Measurements from ENCODE around the gene MGARP. TPM values are rescaled to one million over a fixed set of nuclear protein-coding genes. Genes with fewer than 3 reads are reported as not detected.
A peak's percentile ranks its signal among the peaks of the same experiment; 100 is the strongest.
"Not testable (repeated sequence)": the region's sequence is repeated elsewhere in the genome, so short reads cannot be mapped to it uniquely, and the experiment has no call there.

Gene MGARP
- total RNA-seq = 0.14 and 0.21 TPM in 2 replicates

DNA sequence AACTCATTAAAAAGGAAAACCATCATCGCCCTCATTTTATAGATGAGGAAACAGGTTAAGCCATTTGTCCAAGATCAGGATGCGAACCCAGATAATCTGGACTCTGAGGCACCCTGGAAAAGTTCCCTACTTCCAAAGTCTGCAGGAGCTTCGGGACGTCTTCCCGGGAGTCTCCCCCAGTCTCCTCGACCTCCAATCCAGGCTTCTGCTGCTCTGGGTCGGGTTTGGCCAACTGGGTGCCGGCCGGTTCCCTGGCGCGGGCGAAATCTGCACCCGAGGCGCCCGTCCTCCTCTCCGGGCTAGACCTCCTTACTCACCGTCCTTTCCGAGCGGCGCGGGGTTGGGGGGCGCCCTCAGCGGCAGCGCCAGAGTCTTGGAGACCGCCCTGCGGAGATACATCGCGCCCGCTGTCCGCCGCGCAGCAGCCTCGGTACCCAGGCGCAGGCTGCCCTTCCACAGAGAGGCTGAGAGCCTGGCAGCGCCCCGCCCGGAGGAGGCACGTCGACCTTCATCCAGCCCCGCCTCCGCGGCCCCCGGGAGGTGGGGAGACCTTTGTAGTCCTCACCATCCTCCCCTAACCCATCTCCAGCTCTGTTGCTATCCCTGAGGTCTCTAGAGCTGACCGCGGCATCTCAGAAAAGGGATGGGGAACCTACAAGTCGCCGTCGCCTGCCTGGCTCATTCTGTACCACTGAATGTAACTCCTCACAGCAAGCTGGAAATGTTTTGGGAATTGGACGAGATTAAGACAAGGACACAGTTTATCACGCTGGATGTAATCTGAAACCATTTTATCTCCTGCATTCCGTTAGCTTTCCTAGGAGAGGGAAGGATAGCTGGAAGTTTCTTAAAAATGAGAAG is at the start of gene MGARP:
Gene MGARP (minus strand): TSS at position 466 of the 861 bp plus-strand sequence. CDS start 67 bp downstream, at position 399.
- peaks cover 7% of the 10 kb centered on the region for H3K36me3 Mint-ChIP-seq (ENCODE audit: low read depth)
- peaks cover 58% of the 10 kb centered on the region for H3K27me3 Mint-ChIP-seq
- H3K9me3 Mint-ChIP-seq = peaks cover 7% of the 10 kb centered on the region
- H3K4me1 Mint-ChIP-seq = peaks cover 19% of the 10 kb centered on the region
- no peak within 1 kb of the TSS for H3K27ac Mint-ChIP-seq
- peak within 1 kb of the TSS; percentile 79 for H3K4me3 Mint-ChIP-seq
- intact Hi-C loops (cut with micrococcal nuclease) = loop anchor here (1.0 kb wide), 2 partner anchors 14 to 15 kb away; no protein-coding TSS in a partner anchor
- peak; percentile 70 for DNase-seq

DNA sequence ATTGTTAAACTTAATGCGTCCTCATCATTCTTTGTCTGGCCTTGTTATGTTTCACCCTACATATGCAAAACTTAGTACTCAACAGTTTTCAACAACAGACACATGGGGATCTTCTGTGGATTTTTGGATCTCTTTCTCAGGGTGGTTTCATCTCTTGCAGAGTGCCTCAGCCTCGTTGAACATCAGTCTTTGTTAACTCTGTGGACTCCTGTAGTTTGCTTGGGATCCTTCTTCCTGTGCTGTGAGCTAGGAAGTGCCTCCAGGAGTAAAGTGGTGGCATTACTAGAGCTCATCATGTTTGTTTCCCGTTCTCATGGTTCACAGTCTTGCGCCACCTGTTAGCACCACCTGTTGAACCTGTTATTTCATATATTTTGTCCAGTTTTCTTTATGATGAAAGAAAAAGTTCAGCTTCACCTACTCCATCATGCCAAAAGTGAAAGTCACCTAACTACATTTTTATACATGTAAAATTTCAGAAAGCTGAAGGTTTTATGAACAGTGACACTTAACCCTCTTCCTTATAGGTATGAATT is 49.7 kb upstream of the MGARP start:
- H3K27ac Mint-ChIP-seq = peak overlapping the region; percentile 32

DNA sequence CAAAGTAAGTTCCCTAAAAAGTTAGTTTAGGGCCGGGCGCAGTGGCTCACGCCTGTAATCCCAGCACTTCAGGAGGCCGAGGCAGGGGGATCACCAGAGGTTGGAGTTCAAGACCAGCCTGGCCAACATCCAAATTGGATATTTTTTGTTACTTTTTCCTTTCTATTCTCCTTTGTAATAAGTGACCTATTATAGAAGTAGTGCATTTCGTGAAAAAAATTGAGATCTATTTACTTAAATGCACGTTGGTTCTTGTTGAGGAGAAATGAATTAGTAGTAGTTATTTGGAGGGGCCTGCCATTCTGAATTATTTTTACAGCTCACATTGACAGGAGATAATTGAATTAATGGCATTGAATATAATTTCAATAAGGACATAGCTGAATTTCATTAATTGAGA is 44.6 kb upstream of the MGARP start:
- Mint-ChIP-seq H3K4me1 (peaks cover 31% of the 10 kb centered on the region), H3K36me3 (ENCODE audit: low read depth) (peaks cover 48% of the 10 kb centered on the region), H3K27me3 (no peaks in the 10 kb centered on the region), H3K9me3 (peaks cover 2% of the 10 kb centered on the region), H3K27ac (no peak overlapping the region), H3K4me3 (no peak overlapping the region)
- DNase-seq = peak; percentile 42
- intact Hi-C loops (cut with micrococcal nuclease) = no loop called here

More for the DNA sequence above, 49.7 kb upstream of the MGARP start:
- no peaks in the 10 kb centered on the region for H3K27me3 Mint-ChIP-seq
- H3K9me3 Mint-ChIP-seq = peaks cover 5% of the 10 kb centered on the region
- H3K4me1 Mint-ChIP-seq = peaks cover 25% of the 10 kb centered on the region
- H3K36me3 Mint-ChIP-seq (ENCODE audit: low read depth) = peaks cover 44% of the 10 kb centered on the region
- H3K4me3 Mint-ChIP-seq = no peak overlapping the region
- DNase-seq = peak; percentile 52
- intact Hi-C loops (cut with micrococcal nuclease) = no loop called here

DNA sequence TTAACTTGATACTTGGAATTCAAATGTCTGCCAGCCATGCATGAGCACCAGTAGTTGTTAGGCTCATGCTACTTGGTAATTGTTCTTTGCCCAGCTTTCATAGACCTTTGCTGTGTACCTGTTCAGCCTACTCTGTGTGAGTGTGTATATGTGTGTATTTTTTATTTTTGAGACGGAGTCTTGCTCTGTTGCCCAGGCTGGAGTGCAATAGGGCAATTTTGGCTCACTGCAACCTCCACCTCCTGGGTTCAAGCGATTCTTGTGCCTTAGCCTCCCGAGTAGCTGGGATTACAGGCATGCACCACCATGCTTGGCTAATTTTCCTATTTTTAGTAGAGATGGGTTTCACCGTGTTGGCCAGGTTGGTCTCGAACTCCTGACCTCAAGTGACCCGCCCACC is 42.5 kb upstream of the MGARP start:
- H3K27ac Mint-ChIP-seq; H3K4me3 Mint-ChIP-seq; H3K9me3 Mint-ChIP-seq; H3K27me3 Mint-ChIP-seq; intact Hi-C loops (cut with micrococcal nuclease): not testable (repeated sequence)
- H3K36me3 Mint-ChIP-seq (ENCODE audit: low read depth) = peaks cover 33% of the 10 kb centered on the region
- H3K4me1 Mint-ChIP-seq = peaks cover 29% of the 10 kb centered on the region
- DNase-seq = peak; percentile 21

DNA sequence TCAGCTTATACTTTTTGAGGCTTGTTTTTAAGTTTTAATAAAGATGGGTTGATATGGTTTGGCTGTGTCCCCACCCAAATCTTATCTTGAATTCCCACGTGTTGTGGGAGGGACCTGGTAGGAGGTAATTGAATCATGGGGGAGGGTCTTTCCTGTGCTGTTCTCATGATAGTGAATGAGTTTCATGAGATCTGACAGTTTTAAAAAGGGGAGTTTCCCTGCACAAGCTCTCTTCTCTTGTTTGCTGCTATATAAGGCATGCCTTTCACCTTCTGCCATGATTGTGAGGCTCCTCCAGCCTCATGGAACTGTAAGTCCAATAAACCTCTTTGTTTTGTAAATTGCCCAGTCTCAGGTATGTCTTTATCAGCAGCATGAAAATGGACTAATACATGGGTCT is 42.0 kb upstream of the MGARP start:
- peak; percentile 41 for DNase-seq
- intact Hi-C loops (cut with micrococcal nuclease); H3K27me3 Mint-ChIP-seq; H3K9me3 Mint-ChIP-seq; H3K27ac Mint-ChIP-seq; H3K4me3 Mint-ChIP-seq: not testable (repeated sequence)
- H3K4me1 Mint-ChIP-seq = peaks cover 28% of the 10 kb centered on the region
- peaks cover 33% of the 10 kb centered on the region for H3K36me3 Mint-ChIP-seq (ENCODE audit: low read depth)

- Mint-ChIP-seq H3K4me3 (no peak overlapping the region), H3K4me1 (peaks cover 44% of the 10 kb centered on the region), H3K36me3 (ENCODE audit: low read depth) (peaks cover 32% of the 10 kb centered on the region), H3K27ac (no peak overlapping the region), H3K9me3 (no peaks in the 10 kb centered on the region), H3K27me3 (no peaks in the 10 kb centered on the region)
- peak; percentile 47 for DNase-seq
- intact Hi-C loops (cut with micrococcal nuclease) = no loop called here
Measured at GRCh38 chr4:139319571-139319970, 39.5 kb upstream of the MGARP start.

DNA sequence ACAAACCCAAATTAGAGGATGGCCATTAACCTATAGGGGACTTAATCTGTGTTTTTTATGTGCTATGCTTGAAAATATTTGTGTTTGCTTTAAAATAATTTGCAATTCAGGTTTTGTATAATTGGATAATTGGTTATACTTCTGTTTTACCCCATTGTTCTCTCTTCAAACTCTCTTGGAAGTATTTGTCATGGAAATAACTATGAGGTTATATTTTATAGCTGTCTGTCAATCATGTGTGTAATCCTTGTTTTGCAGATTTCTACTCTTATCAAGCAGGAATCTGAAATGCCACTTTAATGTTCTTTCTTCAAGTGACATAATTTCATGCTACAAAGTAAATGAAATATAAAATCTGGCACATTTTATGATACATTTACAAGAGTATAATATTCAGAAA is 37.6 kb upstream of the MGARP start:
- peaks cover 50% of the 10 kb centered on the region for H3K4me1 Mint-ChIP-seq
- DNase-seq = no peak
- no peaks in the 10 kb centered on the region for H3K27me3 Mint-ChIP-seq
- H3K36me3 Mint-ChIP-seq (ENCODE audit: low read depth) = peaks cover 30% of the 10 kb centered on the region
- H3K4me3 Mint-ChIP-seq = no peak overlapping the region
- H3K9me3 Mint-ChIP-seq = no peaks in the 10 kb centered on the region
- intact Hi-C loops (cut with micrococcal nuclease) = no loop called here
- H3K27ac Mint-ChIP-seq = no peak overlapping the region

GRCh38 chr4:139316733-139317132 is 36.7 kb upstream of the MGARP start:
- Mint-ChIP-seq H3K27me3 (no peaks in the 10 kb centered on the region), H3K27ac (no peak overlapping the region), H3K36me3 (ENCODE audit: low read depth) (peaks cover 28% of the 10 kb centered on the region), H3K4me1 (peaks cover 54% of the 10 kb centered on the region), H3K4me3 (peak overlapping the region; percentile 35), H3K9me3 (no peaks in the 10 kb centered on the region)
- peak; percentile 39 for DNase-seq
- intact Hi-C loops (cut with micrococcal nuclease) = no loop called here

DNA sequence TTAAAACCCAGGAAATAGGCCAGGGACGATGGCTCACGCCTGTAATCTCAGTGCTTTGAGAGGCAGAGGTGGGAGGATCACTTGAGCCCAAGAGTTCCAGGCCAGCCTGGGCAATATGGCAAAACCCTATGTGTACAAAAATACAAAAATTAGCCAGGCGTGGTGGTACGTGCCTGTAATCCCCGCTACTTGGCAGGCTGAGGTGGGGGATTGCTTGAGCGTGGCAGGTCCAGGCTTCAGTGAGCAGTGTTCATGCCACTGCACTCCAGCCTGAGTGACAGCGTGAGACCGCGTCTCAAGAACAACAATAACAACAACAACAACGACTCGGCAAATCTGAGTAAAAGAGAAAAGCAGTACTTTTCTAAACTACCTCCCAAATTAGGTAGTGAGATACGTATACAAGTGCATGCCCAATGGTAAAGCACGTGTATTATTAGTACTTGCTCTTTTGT is 35.2 kb upstream of the MGARP start:
- peak; percentile 55 for DNase-seq
- H3K27ac Mint-ChIP-seq = no peak overlapping the region
- H3K9me3 Mint-ChIP-seq = no peaks in the 10 kb centered on the region
- H3K4me3 Mint-ChIP-seq = peak overlapping the region; percentile 19
- H3K27me3 Mint-ChIP-seq = no peaks in the 10 kb centered on the region
- intact Hi-C loops (cut with micrococcal nuclease) = no loop called here
- peaks cover 55% of the 10 kb centered on the region for H3K4me1 Mint-ChIP-seq
- H3K36me3 Mint-ChIP-seq (ENCODE audit: low read depth) = peaks cover 23% of the 10 kb centered on the region

DNA sequence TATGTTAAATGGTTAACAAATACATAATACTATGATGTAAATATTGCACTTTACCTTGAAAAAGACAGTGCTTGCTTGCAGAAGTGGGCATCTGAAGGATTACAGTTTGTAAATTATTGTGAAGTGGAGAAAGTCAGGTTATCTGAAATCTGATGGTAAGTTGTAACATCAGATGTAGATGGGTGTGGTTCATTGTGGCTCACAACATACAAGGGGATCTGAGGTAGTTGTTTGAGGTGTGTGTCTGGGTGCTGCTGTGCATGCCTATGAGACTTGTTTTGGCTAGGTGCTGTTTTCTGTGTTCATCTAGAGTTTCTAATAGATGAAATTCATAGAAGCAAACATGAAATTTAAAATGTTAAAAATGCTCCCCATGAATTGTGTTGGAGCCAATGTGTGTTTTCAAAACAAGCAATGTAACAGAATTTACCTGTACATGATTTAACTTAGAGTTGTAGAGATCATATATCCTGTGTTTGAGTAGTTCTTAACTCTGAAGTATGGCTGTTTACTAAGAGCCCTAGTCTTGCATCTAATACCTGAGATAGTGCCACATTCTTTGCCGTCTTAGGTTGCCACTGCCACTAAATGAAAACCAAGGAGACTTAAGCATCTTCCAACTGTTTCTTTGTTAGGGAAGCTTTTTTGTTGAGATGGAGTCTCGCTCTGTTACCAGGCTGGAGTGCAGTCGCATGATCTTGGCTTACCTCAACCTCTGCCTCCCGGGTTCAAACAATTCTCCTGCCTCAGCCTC is 34.2 kb upstream of the MGARP start:
- intact Hi-C loops (cut with micrococcal nuclease) = no loop called here
- H3K4me3 Mint-ChIP-seq = peak overlapping the region; percentile 28
- peak; percentile 60 for DNase-seq
- peaks cover 50% of the 10 kb centered on the region for H3K4me1 Mint-ChIP-seq
- H3K27ac Mint-ChIP-seq = no peak overlapping the region
- no peaks in the 10 kb centered on the region for H3K9me3 Mint-ChIP-seq
- no peaks in the 10 kb centered on the region for H3K27me3 Mint-ChIP-seq
- H3K36me3 Mint-ChIP-seq (ENCODE audit: low read depth) = peaks cover 19% of the 10 kb centered on the region

DNA sequence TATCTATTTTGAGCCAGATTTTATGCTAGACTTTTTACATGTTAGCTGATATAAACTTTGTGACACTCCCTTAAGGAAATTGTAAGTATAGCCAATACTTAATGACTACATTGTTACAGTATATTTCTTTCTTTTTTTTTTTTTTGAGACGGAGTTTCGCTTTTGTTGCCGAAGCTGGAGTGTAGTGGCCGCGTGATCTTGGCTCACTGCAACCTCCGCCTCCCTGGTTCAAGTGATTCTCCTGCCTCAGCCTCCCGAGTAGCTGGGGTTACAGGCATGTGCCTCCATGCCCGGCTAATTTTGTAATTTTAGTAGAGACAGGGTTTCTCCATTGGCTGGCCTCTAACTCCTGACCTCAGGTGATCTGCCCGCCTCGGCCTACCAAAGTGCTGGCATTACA is 33.4 kb upstream of the MGARP start:
- peak overlapping the region; percentile 10 for H3K27ac Mint-ChIP-seq
- intact Hi-C loops (cut with micrococcal nuclease) = not testable (repeated sequence)
- H3K4me1 Mint-ChIP-seq = peaks cover 51% of the 10 kb centered on the region

GRCh38 chr4:139312552-139313332 is 32.7 kb upstream of the MGARP start:
- Mint-ChIP-seq H3K9me3 (no peaks in the 10 kb centered on the region), H3K36me3 (ENCODE audit: low read depth) (peaks cover 20% of the 10 kb centered on the region), H3K4me3 (no peak overlapping the region), H3K27me3 (no peaks in the 10 kb centered on the region), H3K27ac (peak overlapping the region; percentile 37), H3K4me1 (peaks cover 51% of the 10 kb centered on the region)
- intact Hi-C loops (cut with micrococcal nuclease) = no loop called here
- peak; percentile 53 for DNase-seq

More for the DNA sequence above, 33.4 kb upstream of the MGARP start:
- H3K36me3 Mint-ChIP-seq (ENCODE audit: low read depth) = peaks cover 19% of the 10 kb centered on the region
- not testable (repeated sequence) for H3K4me3 Mint-ChIP-seq, H3K9me3 Mint-ChIP-seq, H3K27me3 Mint-ChIP-seq
- peak; percentile 50 for DNase-seq

GRCh38 chr4:139311909-139312308 is 31.9 kb upstream of the MGARP start:
- Mint-ChIP-seq H3K4me3 (no peak overlapping the region), H3K4me1 (peaks cover 51% of the 10 kb centered on the region), H3K27me3 (no peaks in the 10 kb centered on the region), H3K9me3 (no peaks in the 10 kb centered on the region), H3K27ac (no peak overlapping the region), H3K36me3 (ENCODE audit: low read depth) (peaks cover 17% of the 10 kb centered on the region)
- intact Hi-C loops (cut with micrococcal nuclease) = no loop called here
- DNase-seq = no peak
